GM21576 (cell line): ENCODE data around the gene COPG2.
"Not testable (repeated sequence)": the region's sequence is repeated elsewhere in the genome, so short reads cannot be mapped to it uniquely, and the experiment has no call there.

Experiments
- ATAC-seq: cut with Tn5 transposase; IDR thresholded peaks from one replicate; pipeline ENCODE4 v1.9.1; 2021; ENCODE audit warnings: mild to moderate bottlenecking, moderate library complexity; ENCODE audit not compliant: unreplicated experiment

The COPG2 gene, protein sequence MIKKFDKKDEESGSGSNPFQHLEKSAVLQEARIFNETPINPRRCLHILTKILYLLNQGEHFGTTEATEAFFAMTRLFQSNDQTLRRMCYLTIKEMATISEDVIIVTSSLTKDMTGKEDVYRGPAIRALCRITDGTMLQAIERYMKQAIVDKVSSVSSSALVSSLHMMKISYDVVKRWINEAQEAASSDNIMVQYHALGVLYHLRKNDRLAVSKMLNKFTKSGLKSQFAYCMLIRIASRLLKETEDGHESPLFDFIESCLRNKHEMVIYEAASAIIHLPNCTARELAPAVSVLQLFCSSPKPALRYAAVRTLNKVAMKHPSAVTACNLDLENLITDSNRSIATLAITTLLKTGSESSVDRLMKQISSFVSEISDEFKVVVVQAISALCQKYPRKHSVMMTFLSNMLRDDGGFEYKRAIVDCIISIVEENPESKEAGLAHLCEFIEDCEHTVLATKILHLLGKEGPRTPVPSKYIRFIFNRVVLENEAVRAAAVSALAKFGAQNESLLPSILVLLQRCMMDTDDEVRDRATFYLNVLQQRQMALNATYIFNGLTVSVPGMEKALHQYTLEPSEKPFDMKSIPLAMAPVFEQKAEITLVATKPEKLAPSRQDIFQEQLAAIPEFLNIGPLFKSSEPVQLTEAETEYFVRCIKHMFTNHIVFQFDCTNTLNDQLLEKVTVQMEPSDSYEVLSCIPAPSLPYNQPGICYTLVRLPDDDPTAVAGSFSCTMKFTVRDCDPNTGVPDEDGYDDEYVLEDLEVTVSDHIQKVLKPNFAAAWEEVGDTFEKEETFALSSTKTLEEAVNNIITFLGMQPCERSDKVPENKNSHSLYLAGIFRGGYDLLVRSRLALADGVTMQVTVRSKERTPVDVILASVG

DNA sequence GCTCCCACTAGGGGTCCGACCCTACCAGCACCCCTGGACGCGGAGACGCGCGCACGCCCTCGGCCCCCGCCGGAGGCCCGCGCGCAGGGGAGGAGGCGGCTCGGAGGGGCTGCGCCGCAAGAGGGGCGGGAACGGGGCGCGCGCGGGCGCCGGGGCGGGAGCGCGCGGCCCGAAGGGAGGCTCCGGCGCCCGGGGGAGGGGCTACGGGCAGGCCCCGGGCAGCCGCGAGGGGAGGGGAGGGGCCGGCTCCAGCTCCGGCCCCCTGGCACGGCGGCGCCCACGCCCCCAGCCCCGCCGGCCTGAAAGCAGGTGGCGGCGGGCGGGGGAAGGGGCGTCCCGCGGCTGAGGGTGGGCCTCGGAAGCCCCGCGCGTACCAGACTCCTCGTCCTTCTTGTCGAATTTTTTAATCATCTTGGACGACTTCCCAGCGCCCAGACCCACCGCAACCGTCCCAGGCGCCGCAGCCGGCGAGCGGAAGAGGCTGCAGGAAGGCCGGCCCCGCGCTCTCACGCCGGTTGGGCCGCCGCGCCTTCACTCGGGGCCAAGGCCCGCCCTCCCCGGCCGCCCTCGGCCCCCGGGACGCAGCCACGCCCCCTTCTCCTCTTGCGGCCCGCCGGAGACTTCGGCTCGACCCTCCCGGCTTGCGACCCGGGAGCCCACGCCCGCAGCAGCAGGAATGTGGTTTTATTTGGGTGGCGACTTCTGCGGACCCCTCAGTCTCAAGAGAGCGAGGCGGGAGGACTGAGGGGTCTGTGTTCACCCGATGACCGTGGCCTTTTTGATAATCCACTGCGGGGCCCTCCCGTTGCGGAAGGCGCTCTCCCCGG, at the start of gene COPG2:
TSS of gene COPG2 (minus strand) at position 491 of the 827 bp plus-strand sequence. CDS start at position 411, 80 bp downstream.
- peak; percentile 94 for ATAC-seq

DNA sequence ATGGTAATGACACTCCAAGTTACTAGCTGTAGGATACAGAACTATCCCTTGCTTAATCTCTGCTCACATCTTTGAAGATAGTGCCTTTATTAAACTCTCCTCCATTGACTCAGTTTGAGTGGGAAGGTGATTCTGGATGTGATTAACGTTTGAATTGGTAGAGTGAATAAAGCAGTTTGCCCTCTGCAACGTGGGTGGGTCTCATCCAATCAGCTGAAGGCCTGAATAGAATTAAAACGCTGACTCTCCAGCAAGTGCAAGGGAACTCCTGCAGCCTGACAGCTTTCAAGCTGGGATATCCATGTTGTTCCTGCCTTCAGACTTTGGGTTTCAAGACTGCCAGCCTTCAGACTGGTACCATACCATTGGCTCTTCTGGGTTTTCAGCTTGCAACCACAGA, 43.9 kb upstream of the COPG2 start:
- no peak for ATAC-seq

DNA sequence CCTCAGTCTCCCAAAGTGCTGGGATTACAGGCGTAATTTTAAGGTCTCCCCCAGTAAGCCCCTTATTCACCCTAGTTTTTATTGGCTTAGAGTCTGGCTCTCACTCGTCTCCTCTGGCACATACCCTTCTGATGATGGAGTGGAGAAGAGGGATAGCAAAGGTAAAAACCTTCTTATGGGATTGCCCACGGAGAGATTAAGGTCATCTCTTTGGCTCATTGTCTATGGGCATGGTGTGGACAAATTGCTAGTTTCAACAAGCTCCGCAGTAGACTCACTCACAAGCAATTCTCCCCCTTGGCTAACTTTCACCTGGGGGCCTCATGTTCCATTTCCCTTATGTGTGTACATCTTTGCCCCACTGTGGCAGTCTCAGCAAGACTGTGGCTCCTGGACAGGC, 40.2 kb upstream of the COPG2 start:
- no peak for ATAC-seq

DNA sequence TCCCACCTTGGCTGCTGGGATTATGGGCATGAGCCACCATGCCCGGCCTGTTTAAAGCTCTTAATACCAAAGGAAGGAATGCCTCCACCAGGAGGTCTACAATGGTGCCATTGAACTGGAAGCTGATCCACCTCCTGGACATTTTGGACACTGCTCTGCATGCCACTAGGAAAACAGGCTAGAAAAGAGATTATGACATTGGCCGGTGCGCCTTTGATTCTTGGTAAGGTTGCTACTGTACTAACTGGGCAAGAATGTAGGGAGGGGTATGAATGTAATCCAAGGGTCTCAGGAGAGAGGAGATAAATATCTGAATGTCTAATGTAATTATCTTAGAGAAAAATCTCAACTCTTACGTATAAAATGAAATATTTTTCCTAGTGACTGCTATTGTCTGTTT, 39.5 kb upstream of the COPG2 start:
- ATAC-seq: no peak

DNA sequence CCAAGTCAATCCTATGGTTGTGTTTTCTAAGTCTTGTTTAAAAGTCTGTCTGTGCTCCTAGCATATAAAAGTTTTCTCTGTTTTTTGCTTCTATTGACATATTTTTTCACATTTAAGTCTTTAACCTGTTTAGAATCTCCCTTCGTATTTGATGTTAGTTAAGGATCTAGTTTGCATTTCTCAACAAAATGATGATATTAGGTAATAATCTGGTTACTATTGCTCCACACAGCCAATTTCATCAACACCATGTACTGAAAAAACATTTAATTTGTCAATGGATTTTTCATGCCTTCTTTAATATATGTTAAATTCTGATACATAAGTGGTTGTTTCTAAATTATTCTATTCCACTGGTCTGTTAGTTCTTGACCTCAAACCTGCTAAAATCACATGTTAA, 35.3 kb upstream of the COPG2 start:
- no peak for ATAC-seq

DNA sequence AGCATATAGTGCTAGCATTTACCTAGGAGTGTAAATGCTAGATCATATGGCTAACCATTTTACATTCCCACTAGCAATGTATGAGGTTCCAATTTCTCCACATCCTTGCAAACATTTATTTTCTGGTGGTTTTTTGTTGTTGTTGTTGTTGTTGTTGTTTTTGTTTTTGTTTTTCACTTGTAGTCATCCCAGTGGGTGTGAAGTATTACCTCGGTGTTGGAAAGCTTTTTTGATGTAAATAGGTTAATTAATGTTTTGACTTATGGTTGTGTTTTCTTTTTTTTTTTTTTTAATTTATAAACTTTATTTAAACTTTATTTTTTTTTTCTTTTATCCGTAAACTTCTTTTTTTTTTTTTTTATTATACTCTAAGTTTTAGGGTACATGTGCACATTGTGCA, 33.1 kb upstream of the COPG2 start:
- no peak for ATAC-seq

DNA sequence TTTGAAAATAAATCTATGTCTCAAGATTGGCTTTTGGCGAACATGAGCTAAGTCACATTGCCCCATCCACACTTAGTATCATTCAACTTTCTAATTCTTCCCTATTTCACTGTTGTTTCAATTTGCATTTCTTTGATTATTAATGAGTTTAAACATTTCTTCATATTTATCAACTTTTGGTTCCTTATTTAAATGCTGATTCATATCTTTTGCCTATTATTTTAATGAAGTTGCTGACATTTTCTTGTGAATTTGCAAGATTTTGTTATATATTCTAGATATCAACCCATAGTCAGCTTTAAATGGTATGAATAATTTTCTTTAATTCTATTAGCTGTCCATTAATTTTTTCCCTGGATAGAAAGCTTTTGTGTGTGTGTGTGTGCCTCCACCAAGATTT, 32.2 kb upstream of the COPG2 start:
- no peak for ATAC-seq

DNA sequence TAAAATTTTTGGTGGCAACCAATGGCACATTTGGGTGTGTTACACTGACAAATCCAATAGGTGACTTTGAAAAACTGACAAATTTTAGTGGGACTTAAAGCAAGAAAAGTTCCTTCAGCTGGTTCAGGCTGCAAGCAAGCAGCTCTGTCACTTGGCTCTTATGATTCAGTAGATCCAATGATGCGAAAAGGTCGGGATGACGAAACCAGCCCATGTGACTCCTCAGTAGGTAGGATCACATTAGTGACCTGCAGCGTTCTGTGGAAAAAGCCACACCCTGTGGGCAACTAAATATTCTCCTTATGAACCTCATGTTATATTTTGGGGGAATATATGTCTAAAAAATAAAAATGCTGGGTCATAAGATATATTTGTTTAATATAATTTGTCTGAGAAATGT, 31.1 kb upstream of the COPG2 start:
- no peak for ATAC-seq

DNA sequence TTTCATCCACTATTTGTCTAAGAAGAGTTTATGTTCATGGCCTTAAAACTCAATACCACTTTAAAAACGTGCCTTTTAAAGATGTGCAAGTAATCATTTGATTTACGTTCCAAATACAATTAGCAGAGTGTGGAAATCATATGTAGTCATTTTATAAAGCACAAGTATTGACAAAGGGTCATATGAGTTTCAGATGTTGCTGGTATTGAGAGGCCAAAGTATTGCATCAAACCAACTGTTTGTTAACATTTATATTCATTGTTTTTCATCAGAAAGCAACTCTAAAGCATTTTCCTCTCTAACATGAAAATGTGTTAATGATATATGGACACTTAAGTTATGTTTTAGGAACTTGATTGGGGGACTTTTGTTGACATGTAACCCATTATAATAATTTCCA, 29.3 kb upstream of the COPG2 start:
- no peak for ATAC-seq

DNA sequence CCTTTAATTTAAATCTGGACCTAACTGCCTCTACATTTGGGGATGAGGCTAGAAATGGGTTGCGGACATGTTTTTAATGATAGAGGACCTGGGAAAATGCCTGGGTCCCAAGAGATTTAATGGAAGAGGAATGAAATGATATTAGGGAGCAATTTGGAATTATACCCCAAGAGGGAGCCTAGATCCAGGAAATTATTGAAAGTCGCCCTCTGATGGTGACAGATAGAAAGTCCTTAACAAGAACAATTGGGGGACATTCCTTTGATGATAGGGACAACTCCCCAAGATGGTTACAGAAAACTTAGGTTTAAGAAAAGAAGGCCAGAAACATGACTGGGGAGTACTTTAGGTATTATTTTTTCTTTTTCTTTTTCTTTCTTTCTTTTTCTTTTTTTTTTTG, 27.3 kb upstream of the COPG2 start:
- no peak for ATAC-seq

DNA sequence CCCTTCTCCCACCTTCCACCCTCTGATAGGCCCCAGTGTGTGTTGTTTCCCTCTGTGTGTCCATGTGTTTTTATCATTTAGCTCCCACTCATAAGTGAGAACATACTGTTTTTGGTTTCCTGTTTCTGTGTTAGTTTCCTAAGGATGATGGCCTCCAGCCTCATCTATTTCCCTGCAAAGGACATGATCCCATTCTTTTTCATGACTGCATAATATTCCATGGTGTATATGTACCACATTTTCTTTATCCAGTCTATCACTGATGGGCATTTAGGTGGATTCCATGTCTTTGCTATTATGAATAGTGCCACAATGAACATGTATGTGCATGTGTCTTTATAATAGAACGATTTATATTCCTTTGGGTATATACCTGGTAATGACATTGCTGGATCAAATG, 23.8 kb upstream of the COPG2 start:
- not testable (repeated sequence) for ATAC-seq

DNA sequence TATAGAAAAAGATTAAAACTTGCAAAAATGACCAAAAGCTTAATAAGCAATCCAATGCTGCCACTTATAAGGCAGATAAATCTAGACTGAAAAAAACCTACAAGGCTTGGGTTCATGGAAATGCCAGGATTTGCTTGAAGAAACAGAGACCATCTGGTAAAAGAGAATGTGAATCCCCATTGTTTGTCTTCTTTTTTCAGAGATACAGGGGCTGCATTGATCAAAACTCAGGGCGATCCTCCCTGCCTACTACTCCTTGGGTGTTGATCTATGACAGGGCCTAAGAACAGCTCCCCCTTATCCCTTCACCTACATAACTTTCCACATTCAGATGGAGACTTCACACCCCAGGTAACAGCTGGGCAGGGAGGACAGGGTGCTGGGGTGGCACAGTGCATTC, 21.1 kb upstream of the COPG2 start:
- no peak for ATAC-seq

DNA sequence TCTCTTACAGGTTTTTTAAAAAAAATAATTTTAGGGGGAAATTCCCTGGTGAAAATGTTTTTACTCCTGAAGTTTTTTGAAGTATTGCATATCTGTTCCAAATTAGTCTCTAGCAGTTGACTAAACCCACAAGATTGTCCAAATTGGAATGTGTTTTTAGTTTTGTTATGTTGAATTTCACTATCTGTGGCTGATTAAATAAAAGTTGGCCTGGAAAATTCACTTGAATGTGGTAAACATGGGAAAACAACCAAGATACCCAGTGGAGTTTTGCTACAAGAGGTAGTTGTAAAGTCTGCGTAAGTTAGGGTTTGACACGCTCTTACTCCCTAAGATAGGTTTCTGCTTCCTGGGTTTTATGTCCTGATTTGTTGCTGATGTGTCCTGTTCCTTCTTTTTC, 14.5 kb upstream of the COPG2 start:
- no peak for ATAC-seq

DNA sequence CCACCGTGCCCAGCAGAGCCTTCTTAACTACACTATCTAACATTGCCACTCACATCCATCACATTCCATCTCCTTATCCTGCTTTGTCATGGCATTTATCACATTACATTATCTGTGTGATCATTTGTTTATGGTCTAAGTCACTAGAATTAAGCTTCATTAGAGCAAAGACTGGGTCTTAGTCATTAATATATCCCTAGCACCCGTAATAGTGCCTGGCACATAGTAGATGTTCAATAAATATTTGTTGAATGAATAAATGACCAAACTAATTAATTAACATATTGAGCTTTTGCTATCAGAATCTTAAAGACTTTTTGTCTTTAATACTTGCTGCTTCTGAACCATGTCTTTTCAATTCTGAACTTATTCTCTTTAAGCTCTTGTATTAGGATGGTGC, 5.9 kb upstream of the COPG2 start:
- no peak for ATAC-seq

DNA sequence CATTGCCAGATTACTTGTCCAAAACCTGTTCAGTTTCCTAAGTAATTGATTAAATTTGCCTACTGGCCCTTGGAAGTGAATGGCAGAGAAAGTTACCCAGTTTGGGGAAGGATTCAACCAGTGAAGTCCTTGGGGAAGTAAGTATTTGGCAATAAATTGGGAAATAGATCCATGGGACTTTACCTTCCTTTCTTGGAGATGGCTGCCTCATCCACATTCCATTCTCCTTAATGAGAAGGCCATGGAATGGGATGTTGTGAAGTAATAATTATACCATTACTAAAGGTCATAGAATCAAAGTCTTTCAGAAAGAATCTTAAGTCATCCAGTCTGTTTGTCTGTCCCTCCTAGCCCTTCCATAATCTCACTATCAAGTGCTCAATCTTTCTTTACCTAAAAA, 4.5 kb upstream of the COPG2 start:
- ATAC-seq: no peak

DNA sequence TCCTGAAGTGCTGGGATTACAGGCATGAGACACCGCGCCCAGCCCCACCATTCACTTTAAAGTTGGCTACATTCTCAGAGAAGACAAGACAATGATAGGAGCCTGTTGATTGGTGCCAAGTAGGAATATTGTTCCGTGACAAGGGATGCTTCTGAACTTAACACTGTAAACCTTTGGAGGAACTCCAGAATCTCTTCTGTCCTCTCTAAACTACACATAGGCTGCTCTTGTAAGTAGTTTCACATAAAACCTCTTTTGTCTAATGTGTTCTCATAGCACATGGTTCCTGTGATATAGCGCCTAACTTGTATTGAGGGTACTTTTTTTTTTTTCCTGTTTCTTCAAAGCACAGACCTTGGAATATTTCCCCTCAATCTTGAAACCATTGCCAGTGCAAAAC, 3.6 kb upstream of the COPG2 start:
- ATAC-seq: no peak

DNA sequence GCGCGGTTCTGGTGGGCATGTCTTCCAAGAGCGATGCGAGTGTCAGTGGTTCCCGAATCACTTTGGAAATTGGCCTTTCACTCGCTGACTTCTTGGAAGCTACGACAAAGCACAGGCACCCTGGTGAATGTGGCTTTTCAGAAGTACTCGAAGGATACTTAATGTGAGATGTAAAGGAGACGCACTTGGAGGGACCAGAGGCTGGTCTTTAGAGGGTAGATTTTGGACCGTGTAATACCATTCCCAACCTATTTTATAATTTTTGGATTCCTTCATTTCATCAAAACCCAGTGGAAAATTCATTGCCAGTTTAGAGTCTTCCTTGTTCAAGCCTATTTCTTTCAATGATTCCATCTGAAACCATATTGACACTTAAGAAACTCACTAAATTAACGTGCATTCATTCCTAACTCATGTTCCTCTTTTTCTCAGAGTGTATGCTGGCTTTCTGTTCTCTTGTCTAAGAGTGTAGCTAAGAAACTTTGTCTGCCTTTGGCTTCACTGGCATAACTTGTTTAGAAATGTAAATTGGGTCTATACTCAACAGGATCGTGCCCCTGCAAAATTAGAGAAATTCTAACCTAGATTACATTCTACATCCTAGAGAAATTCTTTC, 645 bp upstream of the COPG2 start:
- peak; percentile 5 for ATAC-seq

DNA sequence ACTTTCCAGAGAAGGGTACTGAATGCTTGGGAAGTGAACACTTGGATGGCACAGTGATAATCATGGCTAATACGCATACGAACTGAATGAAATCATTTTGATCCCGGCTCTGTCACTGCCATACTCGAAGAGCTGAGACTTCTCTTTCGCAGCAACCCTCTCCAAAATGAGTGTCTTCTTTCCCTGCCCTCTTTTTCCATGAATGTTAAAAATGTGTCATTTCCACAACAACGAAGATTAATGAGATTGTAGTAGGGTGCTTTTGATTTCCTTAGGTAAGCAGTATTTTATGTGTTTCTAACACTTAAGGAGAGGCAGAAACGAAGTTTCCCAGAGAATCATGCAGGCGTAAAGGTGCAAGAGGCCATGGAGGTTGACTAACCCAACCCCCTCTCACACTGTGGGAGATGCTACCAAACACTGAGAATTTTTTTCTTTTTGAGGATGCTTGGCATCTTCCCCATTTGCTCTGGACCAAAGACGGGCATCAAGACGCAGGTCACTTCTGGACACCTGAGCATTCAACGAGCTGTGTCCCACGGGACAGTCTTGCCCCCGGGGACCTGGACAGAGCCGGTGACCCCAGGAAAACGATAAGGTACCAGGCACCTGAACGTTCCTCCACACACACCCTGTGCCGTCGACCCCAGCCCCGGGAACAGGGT, 823 bp downstream of the COPG2 start:
- ATAC-seq: no peak

DNA sequence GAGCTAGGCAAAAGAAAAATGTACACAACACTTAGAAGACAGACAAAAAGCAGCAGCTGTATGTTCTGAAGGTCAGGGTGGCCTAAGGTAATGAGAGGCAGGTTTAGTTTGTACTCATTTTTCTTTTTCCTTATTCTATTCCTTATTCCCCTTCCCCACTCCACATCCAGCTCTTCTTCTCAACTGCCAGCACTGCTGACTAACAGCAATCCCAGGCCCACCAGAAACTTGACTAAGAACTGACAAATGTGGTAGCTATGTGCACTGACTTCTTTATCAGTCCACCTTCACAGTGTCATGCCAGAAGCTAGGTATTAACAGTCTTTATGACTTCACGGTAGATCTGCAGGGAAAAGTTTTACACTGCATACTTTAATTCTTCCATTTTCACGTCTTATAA, 6.1 kb downstream of the COPG2 start:
- no peak for ATAC-seq

DNA sequence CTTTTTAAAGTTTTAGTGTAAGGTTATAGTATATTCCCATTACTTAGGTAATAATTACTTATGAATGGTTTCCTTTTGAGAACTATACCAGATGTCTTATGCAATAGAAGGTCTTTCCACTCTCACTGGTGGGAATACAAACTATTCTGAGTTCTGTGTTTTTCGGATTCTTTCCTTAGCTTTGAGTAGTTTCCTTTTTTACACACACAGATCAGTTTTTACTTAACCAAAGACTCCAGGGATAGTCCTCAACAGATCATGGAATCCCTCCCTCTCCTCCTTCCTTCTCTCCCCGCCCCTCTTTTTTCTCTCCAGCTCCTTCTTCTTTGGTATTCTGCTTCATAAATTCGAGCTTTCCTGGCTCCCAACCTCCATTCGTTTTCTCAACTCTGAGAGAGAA, 13.3 kb downstream of the COPG2 start:
- no peak for ATAC-seq
